H1 (cell line): ENCODE data around the gene STAT4. TPM values are rescaled to one million over a fixed set of nuclear protein-coding genes. Genes with fewer than 3 reads are reported as not detected.

Experiments used
- RBBP5 ChIP-seq: IDR thresholded peaks from 2 replicates; pipeline ENCODE4 v1.7.1; 2012; ENCODE audit warnings: low read depth, mild to moderate bottlenecking, inconsistent platforms, low read length, moderate library complexity, borderline replicate concordance
- SRF ChIP-seq: IDR thresholded peaks from 2 replicates; pipeline ENCODE4 v1.6.1; 2011; ENCODE audit warnings: mild to moderate bottlenecking, low read depth, low read length, moderate library complexity
- polyA plus RNA-seq, 7 experiments: library from polyadenylated mRNA; depleted of rRNA in 3 of 7; stranded (reverse) in 5 of 7; unstranded in 2 of 7; fragments of >200 nt in 5 of 7; fragments of 200-250 nt in 2 of 7; gene quantifications; 1 replicate in 5 of 7; 2 replicates in 1 of 7; 4 replicates in 1 of 7; pipeline versions ENCODE4 v1.2.1 to v1.2.3, GENCODE V29; 2011 to 2013; ENCODE audit warnings: missing spikeins in 2 of 7, mixed read lengths in 2 of 7
- total RNA-seq: library from RNA; stranded (reverse); fragmentation: NEBNext Ultra II Directional; extraction: Animal tissue kit (Norgen Biotek cat#: 25700); gene quantifications from 2 replicates; pipeline ENCODE4 v1.2.1, GENCODE V29; 2021

Gene STAT4
- total and polyA plus RNA-seq, 2 of the 8 experiments (the other 6 are each of a cell fraction or from before 2014, with no cell fraction given) = 0.36 to 0.63 TPM

- TF ChIP-seq RBBP5 (no peak), SRF (no peak)
- TF ChIP-seq, all 59 proteins: peak for 0
These were observed 111.2 kb downstream of the STAT4 start (continued) for GRCh38 chr2:191039616-191040015.
